BLaER1 (cell line): ENCODE measurements around the gene EMILIN1.

Source experiments
- H3K27ac ChIP-seq: shearing (Covaris generic); formaldehyde crosslinking; 2 replicates; pipeline ENCODE4 v1.8.1; 2022
- H3K27me3 ChIP-seq: shearing (Covaris generic); formaldehyde crosslinking; 2 replicates; pipeline ENCODE4 v1.8.1; 2022
- H3K36me3 ChIP-seq: shearing (Covaris generic); formaldehyde crosslinking; 2 replicates; pipeline ENCODE4 v1.8.1; 2022
- H3K4me1 ChIP-seq: shearing (Covaris generic); formaldehyde crosslinking; 2 replicates; pipeline ENCODE4 v1.8.1; 2022
- H3K4me2 ChIP-seq: shearing (Covaris generic); formaldehyde crosslinking; 2 replicates; pipeline ENCODE4 v1.8.1; 2022
- H3K4me3 ChIP-seq: shearing (Covaris generic); formaldehyde crosslinking; 2 replicates; pipeline ENCODE4 v1.8.1; 2022
- H3K9ac ChIP-seq: shearing (Covaris generic); formaldehyde crosslinking; 2 replicates; pipeline ENCODE4 v1.8.1; 2022
- H3K9me3 ChIP-seq: shearing (Covaris generic); formaldehyde crosslinking; 2 replicates; pipeline ENCODE4 v1.8.1; 2022
- H4K20me1 ChIP-seq: shearing (Covaris generic); formaldehyde crosslinking; 2 replicates; pipeline ENCODE4 v1.8.1; 2022
- Cebpa-rat ChIP-seq: shearing (Covaris generic); IDR thresholded peaks from 2 replicates; pipeline ENCODE4 v1.8.1; 2022

EMILIN1 gene

GRCh38 chr2:27085673-27086089 is 7.3 kb downstream of the EMILIN1 start:
- H3K9me3 ChIP-seq, result no peaks in the 10 kb centered on the region
- peak overlapping the region; percentile 88 for H3K9ac ChIP-seq
- no peaks in the 10 kb centered on the region for H3K27me3 ChIP-seq
- H3K4me1 ChIP-seq, result peaks cover 91% of the 10 kb centered on the region
- H3K4me2 ChIP-seq, result peak overlapping the region; percentile 100
- H4K20me1 ChIP-seq, result peaks cover 21% of the 10 kb centered on the region; the same call in 1 of the 2 replicates
- TF ChIP-seq Cebpa-rat, result no peak
- peaks cover 38% of the 10 kb centered on the region for H3K36me3 ChIP-seq
- peak overlapping the region; percentile 88 for H3K27ac ChIP-seq
- peak overlapping the region; percentile 75 for H3K4me3 ChIP-seq

GRCh38 chr2:27086090-27086723 is 7.8 kb downstream of the EMILIN1 start:
- peak overlapping the region; percentile 75 for H3K4me3 ChIP-seq
- H3K4me1 ChIP-seq, result peaks cover 91% of the 10 kb centered on the region
- TF ChIP-seq Cebpa-rat, result no peak
- H3K9ac ChIP-seq, result peak overlapping the region; percentile 88
- peaks cover 38% of the 10 kb centered on the region for H3K36me3 ChIP-seq
- peak overlapping the region; percentile 100 for H3K4me2 ChIP-seq
- no peaks in the 10 kb centered on the region for H3K9me3 ChIP-seq
- H3K27me3 ChIP-seq, result no peaks in the 10 kb centered on the region
- peak overlapping the region; percentile 88 for H3K27ac ChIP-seq
- peaks cover 21% of the 10 kb centered on the region; the same call in 1 of the 2 replicates for H4K20me1 ChIP-seq

- H3K27me3 ChIP-seq, result no peaks in the 10 kb centered on the region
- no peaks in the 10 kb centered on the region for H3K9me3 ChIP-seq
- H3K36me3 ChIP-seq, result peaks cover 34% of the 10 kb centered on the region
- peak within 1 kb of the TSS; percentile 88 for H3K9ac ChIP-seq
- peaks cover 21% of the 10 kb centered on the region; the same call in 1 of the 2 replicates for H4K20me1 ChIP-seq
- H3K27ac ChIP-seq, result peak within 1 kb of the TSS; percentile 88
- no peak for TF ChIP-seq Cebpa-rat
- peaks cover 87% of the 10 kb centered on the region for H3K4me1 ChIP-seq
- H3K4me3 ChIP-seq, result peak within 1 kb of the TSS; percentile 75
- H3K4me2 ChIP-seq, result peak within 1 kb of the TSS; percentile 100
These were observed 8.5 kb downstream of the EMILIN1 start, which contains the start of gene KHK for GRCh38 chr2:27086724-27087593. TSS of gene KHK (plus strand) at chr2:27086772. CDS start at chr2:27087260, 488 bp downstream.

- Histone ChIP-seq H3K27ac (no peak overlapping the region), H3K4me3 (no peak overlapping the region), H3K27me3 (no peaks in the 10 kb centered on the region), H3K4me1 (peaks cover 87% of the 10 kb centered on the region), H3K9ac (no peak overlapping the region), H3K9me3 (no peaks in the 10 kb centered on the region), H4K20me1 (peaks cover 15% of the 10 kb centered on the region; the same call in 1 of the 2 replicates), H3K36me3 (peaks cover 24% of the 10 kb centered on the region), H3K4me2 (peak overlapping the region; percentile 100)
- no peak for TF ChIP-seq Cebpa-rat
These were observed 9.5 kb downstream of the EMILIN1 start for GRCh38 chr2:27087823-27088410.

- H3K4me1 ChIP-seq, result peaks cover 82% of the 10 kb centered on the region
- no peaks in the 10 kb centered on the region for H3K27me3 ChIP-seq
- H3K9me3 ChIP-seq, result no peaks in the 10 kb centered on the region
- peaks cover 8% of the 10 kb centered on the region; the same call in 1 of the 2 replicates for H4K20me1 ChIP-seq
- no peak overlapping the region for H3K9ac ChIP-seq
- H3K36me3 ChIP-seq, result peaks cover 17% of the 10 kb centered on the region
- TF ChIP-seq Cebpa-rat, result no peak
- H3K4me3 ChIP-seq, result no peak overlapping the region
- H3K4me2 ChIP-seq, result peak overlapping the region; percentile 100
- H3K27ac ChIP-seq, result no peak overlapping the region
These were observed 10.2 kb downstream of the EMILIN1 start for GRCh38 chr2:27088634-27089033.

DNA sequence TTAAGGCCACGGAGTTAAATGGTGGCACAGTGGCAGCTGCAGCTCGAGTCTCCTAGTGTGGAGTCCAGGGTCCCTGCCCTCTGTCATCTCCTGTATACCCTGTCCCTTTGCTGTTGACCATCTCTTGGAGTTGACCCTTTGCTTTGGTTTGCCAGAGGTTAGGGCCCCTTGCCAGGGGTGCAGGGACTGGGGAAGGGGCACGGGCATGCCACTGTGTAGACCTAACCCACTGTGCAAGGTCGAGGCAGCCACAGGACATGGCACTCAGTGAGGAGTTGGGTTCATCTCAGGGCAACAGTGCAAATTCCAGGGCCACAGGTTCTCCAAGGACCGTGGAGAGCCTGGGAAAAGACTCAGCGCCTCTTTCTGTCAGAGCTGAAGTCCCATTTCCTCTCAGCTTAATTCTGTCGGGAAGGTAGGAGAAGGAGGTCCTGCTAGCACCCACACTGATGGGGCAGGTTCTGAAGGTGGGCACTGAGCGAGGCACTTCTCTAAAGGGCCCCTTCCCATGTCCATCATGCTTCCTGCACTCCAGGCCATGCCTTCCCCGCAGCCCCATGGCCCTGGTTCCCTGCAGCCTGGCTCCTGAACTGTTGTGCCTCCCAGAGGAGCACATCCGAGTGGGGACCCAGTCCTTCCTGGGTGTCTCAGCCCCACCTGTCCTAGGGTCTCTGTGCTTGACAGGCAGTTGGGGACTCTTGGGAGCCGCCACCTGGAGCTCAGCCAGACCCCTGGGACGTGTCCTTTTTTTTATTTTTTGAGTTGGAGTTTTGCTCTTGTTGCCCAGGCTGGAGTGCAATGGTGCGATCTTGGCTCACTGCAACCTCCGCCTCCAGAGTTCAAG is 10.9 kb downstream of the EMILIN1 start:
- Histone ChIP-seq H3K9ac (no peak overlapping the region), H3K27me3 (no peaks in the 10 kb centered on the region), H3K4me1 (peaks cover 75% of the 10 kb centered on the region), H3K36me3 (peaks cover 10% of the 10 kb centered on the region), H3K9me3 (no peaks in the 10 kb centered on the region), H4K20me1 (peaks cover 3% of the 10 kb centered on the region; the same call in 1 of the 2 replicates), H3K4me3 (no peak overlapping the region), H3K4me2 (peak overlapping the region; percentile 100), H3K27ac (no peak overlapping the region)
- no peak for TF ChIP-seq Cebpa-rat

- no peaks in the 10 kb centered on the region for H4K20me1 ChIP-seq
- no peak overlapping the region for H3K9ac ChIP-seq
- H3K27ac ChIP-seq, result no peak overlapping the region
- no peak overlapping the region for H3K4me2 ChIP-seq
- H3K9me3 ChIP-seq, result no peaks in the 10 kb centered on the region
- no peak for TF ChIP-seq Cebpa-rat
- no peaks in the 10 kb centered on the region for H3K27me3 ChIP-seq
- peaks cover 63% of the 10 kb centered on the region for H3K4me1 ChIP-seq
- no peak overlapping the region for H3K4me3 ChIP-seq
- no peaks in the 10 kb centered on the region; the same call in 1 of the 2 replicates for H3K36me3 ChIP-seq
These were observed 13.6 kb downstream of the EMILIN1 start for GRCh38 chr2:27091746-27092695.

DNA sequence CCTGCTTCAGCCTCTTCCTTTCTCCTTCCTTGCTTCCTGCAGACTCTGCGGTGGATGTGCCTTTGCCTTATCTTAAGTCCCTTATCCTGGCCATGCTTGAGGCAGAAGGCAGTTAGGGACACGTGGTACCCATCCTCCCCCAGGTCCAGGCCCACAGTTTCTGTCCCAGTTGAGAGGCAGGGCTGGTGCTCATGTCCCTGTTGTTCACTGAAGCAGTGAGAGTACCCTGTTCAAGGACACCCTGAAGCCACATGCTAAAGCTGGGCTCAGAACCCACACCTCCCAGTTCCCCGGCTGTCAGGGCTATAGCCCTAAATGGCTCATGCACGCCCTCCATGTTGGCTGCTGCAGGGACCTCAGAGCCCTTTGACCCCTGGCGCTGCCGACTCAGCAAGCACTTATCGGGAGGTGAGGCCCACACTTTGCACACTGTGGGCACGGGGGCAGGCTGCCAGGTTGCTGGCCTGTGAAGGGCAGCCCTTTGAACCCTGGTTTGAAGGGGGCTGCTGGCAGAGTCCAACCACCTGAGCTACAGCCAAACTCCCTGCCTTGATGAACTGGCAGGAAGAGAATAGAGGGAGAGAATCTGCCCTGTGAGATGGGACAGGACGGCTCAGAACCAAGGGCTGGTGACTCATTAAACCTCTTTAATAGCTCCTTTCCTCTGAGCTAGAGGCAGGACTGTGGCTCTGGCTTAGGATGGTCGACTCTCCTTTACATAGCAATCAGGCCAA is 14.4 kb downstream of the EMILIN1 start:
- TF ChIP-seq Cebpa-rat, result no peak
- H3K4me2 ChIP-seq, result no peak overlapping the region
- no peaks in the 10 kb centered on the region; the same call in 1 of the 2 replicates for H3K36me3 ChIP-seq
- H3K9ac ChIP-seq, result no peak overlapping the region
- no peak overlapping the region for H3K27ac ChIP-seq
- no peaks in the 10 kb centered on the region for H3K27me3 ChIP-seq
- H3K9me3 ChIP-seq, result no peaks in the 10 kb centered on the region
- H3K4me1 ChIP-seq, result peaks cover 55% of the 10 kb centered on the region
- H3K4me3 ChIP-seq, result no peak overlapping the region
- H4K20me1 ChIP-seq, result no peaks in the 10 kb centered on the region
